K562 (cell line): ENCODE measurements around the gene ACTL10. TPM values are rescaled to one million over a fixed set of nuclear protein-coding genes. Genes with fewer than 3 reads are reported as not detected.

Source experiments
- ARID1B ChIP-seq: fragments of 450-650 bp; IDR thresholded peaks from 2 replicates; pipeline ENCODE4 v1.6.1; 2016; ENCODE audit warnings: antibody characterized with exemption, mild to moderate bottlenecking, inconsistent platforms
- BRD9 ChIP-seq: fragments of 450-650 bp; IDR thresholded peaks from 2 replicates; pipeline ENCODE4 v1.6.1; 2018; ENCODE audit warnings: low read depth; ENCODE audit not compliant: partially characterized antibody
- C11orf30 ChIP-seq: fragments of 450-650 bp; IDR thresholded peaks from 2 replicates; pipeline ENCODE4 v1.6.1; 2016; ENCODE audit warnings: low read depth, mild to moderate bottlenecking
- CBFA2T3 ChIP-seq: fragments of 450-650 bp; IDR thresholded peaks from 2 replicates; pipeline ENCODE4 v1.6.1; 2017
- DPF2 ChIP-seq: fragments of 450-650 bp; IDR thresholded peaks from 2 replicates; pipeline ENCODE4 v1.6.1; 2016
- HDGF ChIP-seq: fragments of 450-650 bp; IDR thresholded peaks from 2 replicates; pipeline ENCODE4 v1.6.1; 2016
- MAFG ChIP-seq: fragments of 450-650 bp; conservative IDR thresholded peaks from 2 replicates; pipeline ENCODE4 v1.6.1; 2016; ENCODE audit warnings: missing genetic modification characterization, missing compliant biosample characterization
- RBM39 ChIP-seq: fragments of 200-400 bp; formaldehyde crosslinking; optimal IDR thresholded peaks from 2 replicates; pipeline ENCODE3; 2018; ENCODE audit warnings: low read depth, low read length
- SOX6 ChIP-seq: fragments of 450-650 bp; IDR thresholded peaks from 2 replicates; pipeline ENCODE4 v1.6.1; 2014; ENCODE audit warnings: mild to moderate bottlenecking
- SPI1 ChIP-seq: IDR thresholded peaks from 2 replicates; pipeline ENCODE4 v1.6.1; 2011; ENCODE audit warnings: low read depth, low read length, control low read depth, borderline replicate concordance
- TAF7 ChIP-seq: fragments of 450-650 bp; IDR thresholded peaks from 2 replicates; pipeline ENCODE4 v1.6.1; 2016; ENCODE audit warnings: missing genetic modification characterization, missing compliant biosample characterization
- ZKSCAN8 ChIP-seq: fragments of 200-800 bp; sonication (Bioruptor generic); IDR thresholded peaks from 2 replicates; pipeline ENCODE4 v1.6.1; 2016; ENCODE audit warnings: missing genetic modification characterization, missing compliant biosample characterization
- ZNF165 ChIP-seq: fragments of 250-450 bp; sonication (Bioruptor Pico); IDR thresholded peaks from 2 replicates; pipeline ENCODE4 v1.4.0; 2020; ENCODE audit warnings: borderline replicate concordance
- ZNF253 ChIP-seq: fragments of 250-450 bp; sonication (Bioruptor Pico); conservative IDR thresholded peaks from 2 replicates; pipeline ENCODE4 v1.6.1; 2021; ENCODE audit warnings: mild to moderate bottlenecking
- polyA plus RNA-seq, 8 experiments: library from polyadenylated mRNA; depleted of rRNA in 4 of 8; stranded (reverse) in 5 of 8; unstranded in 3 of 8; fragments of >200 nt; fragmentation: Nextera tagmentation in 2 of 8; fragmentation: Illumina TruSeq in 1 of 8; extraction: Ambion mirVana in 2 of 8; extraction: Trizol in 1 of 8; gene quantifications; 2 replicates each; pipeline versions ENCODE4 v1.2.1 to v1.2.3, GENCODE V29; 2011 to 2014; ENCODE audit warnings: inconsistent platforms in 1 of 8, missing spikeins in 1 of 8
- total RNA-seq, 7 experiments: library from RNA; depleted of rRNA in 6 of 7; stranded (reverse); fragments of >200 nt in 6 of 7; fragmentation: Illumina TruSeq in 2 of 7; extraction: Trizol in 2 of 7; gene quantifications; 2 replicates each; pipeline versions ENCODE4 v1.2.1 to v1.2.3, GENCODE V29; 2011 to 2021; ENCODE audit warnings: low replicate concordance in 1 of 7
- TF ChIP-seq, protein P1 (sequence below): sonication (generic); formaldehyde crosslinking; IDR thresholded peaks from 2 replicates; pipeline ENCODE4 v1.9.0; 2022; ENCODE audit warnings: mild to moderate bottlenecking, missing genetic modification reagents

ACTL10 gene
- total and polyA plus RNA-seq, 9 of the 15 experiments (the other 6 are each of a cell fraction or from before 2014, with no cell fraction given), result 0.07 to 0.14 TPM; not detected in 7

DNA sequence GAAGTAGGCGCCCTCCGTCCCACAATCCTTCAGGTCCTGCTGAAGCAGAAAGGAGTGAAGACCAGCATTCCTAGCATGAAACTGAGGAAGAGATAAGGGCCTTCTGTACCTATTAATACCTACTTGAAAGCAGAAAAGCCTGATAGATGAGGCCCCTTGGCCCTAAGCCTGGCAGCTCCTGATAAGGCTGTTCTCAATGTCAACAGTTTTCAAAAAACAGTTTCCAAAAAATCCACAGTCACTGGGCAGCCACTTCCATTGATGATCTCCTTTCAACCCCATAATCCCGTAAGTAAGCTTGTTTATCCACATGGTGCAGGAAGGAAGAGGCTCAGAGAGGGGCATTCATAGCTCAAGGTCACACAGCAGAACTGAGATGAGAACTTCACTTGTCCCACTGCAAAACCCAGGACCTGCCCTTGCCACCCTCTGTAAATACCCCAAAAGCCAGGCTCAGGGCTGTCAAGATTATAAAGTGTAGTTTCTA, 22.2 kb downstream of the ACTL10 start (continued):
- TF ChIP-seq RBM39 (no peak), ARID1B (peak; percentile 96), CBFA2T3 (peak; percentile 96), C11orf30 (no peak), MAFG (tag) (peak; percentile 66), SPI1 (no peak), HDGF (0 out of 2 replicates have a peak, but pooled peaks have one; percentile 62), ZKSCAN8 (CRISPR knock-in tag) (peak; percentile 86; the same call in 1 of the 2 replicates), SOX6 (peak; percentile 88), BRD9 (peak; percentile 67), DPF2 (peak; percentile 91), ZNF253 (CRISPR knock-in tag) (no peak), TAF7 (no peak), ZNF165 (CRISPR knock-in tag) (no peak)
- TF ChIP-seq, protein P1, sequence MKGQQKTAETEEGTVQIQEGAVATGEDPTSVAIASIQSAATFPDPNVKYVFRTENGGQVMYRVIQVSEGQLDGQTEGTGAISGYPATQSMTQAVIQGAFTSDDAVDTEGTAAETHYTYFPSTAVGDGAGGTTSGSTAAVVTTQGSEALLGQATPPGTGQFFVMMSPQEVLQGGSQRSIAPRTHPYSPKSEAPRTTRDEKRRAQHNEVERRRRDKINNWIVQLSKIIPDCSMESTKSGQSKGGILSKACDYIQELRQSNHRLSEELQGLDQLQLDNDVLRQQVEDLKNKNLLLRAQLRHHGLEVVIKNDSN (CRISPR knock-in tag), result no peak
